Measurements from ENCODE around the gene TECTA. TPM values are rescaled to one million over a fixed set of nuclear protein-coding genes. Genes with fewer than 3 reads are reported as not detected.
A peak's percentile ranks its signal among the peaks of the same experiment; 100 is the strongest.

Gene TECTA
- polyA plus RNA-seq, 2 of the 4 experiments (the other 2 are of a cell fraction), result 0.05 to 0.14 TPM

- TF ChIP-seq CTCF (IDR thresholded peaks at IDR 0.05) (no peak), KDM5A (IDR thresholded peaks at IDR 0.05) (no peak), NR3C1 (IDR thresholded peaks at IDR 0.05) (no peak), NFE2L2 (conservative IDR thresholded peaks at IDR 0.05; ENCODE audit: low read length) (no peak), ELK1 (IDR thresholded peaks at IDR 0.05; ENCODE audit: low read depth, low read length) (no peak)
Observed at GRCh38 chr11:121082219-121082618, 18.8 kb upstream of the TECTA start (continued).

- 100% methylated on average over 1 of the region's 1 CpG for WGBS (ENCODE audit: missing lambda C conversion rate)
- no peak for ATAC-seq
- TF ChIP-seq REST (IDR thresholded peaks at IDR 0.05) (peak; percentile 83), TFCP2L1 (CRISPR knock-in tag; IDR thresholded peaks at IDR 0.05) (no peak)
- Histone ChIP-seq H3K9me3 (no peaks in the 10 kb centered on the region), H3K4me2 (no peak overlapping the region), H3K4me3 (no peak overlapping the region), H3K4me1 (no peaks in the 10 kb centered on the region), H3K27ac (no peak overlapping the region)
- no peak for DNase-seq (ENCODE audit: low read depth in 1 of 2, low spot score in 1 of 2)
- no peak for FAIRE-seq
- CTCF ChIA-PET, result no interaction called here
- POLR2A ChIA-PET, result no interaction called here
Observed at GRCh38 chr11:121082670-121083069, 18.4 kb upstream of the TECTA start.

- H3K4me3 ChIP-seq, result no peak overlapping the region
- WGBS (ENCODE audit: missing lambda C conversion rate), result 93% methylated on average over 4 of the region's 4 CpGs
- no peaks in the 10 kb centered on the region for H3K9me3 ChIP-seq
- no peak overlapping the region for H3K4me2 ChIP-seq
- ChIA-PET CTCF (interaction anchor here (1.2 kb wide), 1 partner anchor 10 kb away, joined by 3 read pairs; no protein-coding TSS in a partner anchor), POLR2A (no interaction called here)
- H3K4me1 ChIP-seq, result no peaks in the 10 kb centered on the region
- FAIRE-seq (no peak), ATAC-seq (no peak), DNase-seq (ENCODE audit: low read depth in 1 of 2, low spot score in 1 of 2) (no peak)
- H3K27ac ChIP-seq, result no peak overlapping the region
- TF ChIP-seq CTCF (IDR thresholded peaks at IDR 0.05) (no peak), MAFK (IDR thresholded peaks at IDR 0.05; ENCODE audit: partially characterized antibody) (no peak), PHF8 (IDR thresholded peaks at IDR 0.05; ENCODE audit: borderline replicate concordance, low read depth) (no peak), SREBF2 (IDR thresholded peaks at IDR 0.05) (no peak), JUNB (IDR thresholded peaks at IDR 0.05) (no peak), FOXS1 (CRISPR knock-in tag; IDR thresholded peaks at IDR 0.05) (no peak), USF2 (IDR thresholded peaks at IDR 0.05) (no peak), POLR2AphosphoS2 (conservative IDR thresholded peaks at IDR 0.05; ENCODE audit: low read length) (no peak), GATA3 (IDR thresholded peaks at IDR 0.05; ENCODE audit: borderline replicate concordance) (no peak)
Observed at GRCh38 chr11:121086866-121087265, 14.2 kb upstream of the TECTA start.
